Coronary artery (tissue), 2 donors: ENCODE results near the gene ZCCHC7.
A peak's percentile ranks its signal among the peaks of the same experiment; 100 is the strongest.
"Not testable (repeated sequence)": the region's sequence is repeated elsewhere in the genome, so short reads cannot be mapped to it uniquely, and the experiment has no call there.

Experiments used
- DNase-seq: peaks from one replicate; pipeline ENCODE4 v3.0.0-alpha.2; 2017; ENCODE audit warnings: low spot score
- H3K27ac ChIP-seq, 2 donors: fragments of 200-600 bp; sonication (generic); one replicate each; pipeline ENCODE4 v1.5.1; 2016 to 2019
- H3K4me3 ChIP-seq: fragments of 200-600 bp; sonication (generic); 2 replicates; pipeline ENCODE4 v1.5.1; 2016; ENCODE audit warnings: mild to moderate bottlenecking, moderate library complexity
- TF ChIP-seq, protein P1 (sequence below): fragments of 200-600 bp; sonication (generic); IDR thresholded peaks from one replicate; pipeline ENCODE4 v1.5.1; 2019; ENCODE audit warnings: antibody characterized with exemption

ZCCHC7 gene

GRCh38 chr9:37119907-37120842, at the start of gene ZCCHC7:
Gene ZCCHC7, plus strand, starts transcription at chr9:37120574.
- DNase-seq = peak; percentile 97
- TF ChIP-seq, protein P1, sequence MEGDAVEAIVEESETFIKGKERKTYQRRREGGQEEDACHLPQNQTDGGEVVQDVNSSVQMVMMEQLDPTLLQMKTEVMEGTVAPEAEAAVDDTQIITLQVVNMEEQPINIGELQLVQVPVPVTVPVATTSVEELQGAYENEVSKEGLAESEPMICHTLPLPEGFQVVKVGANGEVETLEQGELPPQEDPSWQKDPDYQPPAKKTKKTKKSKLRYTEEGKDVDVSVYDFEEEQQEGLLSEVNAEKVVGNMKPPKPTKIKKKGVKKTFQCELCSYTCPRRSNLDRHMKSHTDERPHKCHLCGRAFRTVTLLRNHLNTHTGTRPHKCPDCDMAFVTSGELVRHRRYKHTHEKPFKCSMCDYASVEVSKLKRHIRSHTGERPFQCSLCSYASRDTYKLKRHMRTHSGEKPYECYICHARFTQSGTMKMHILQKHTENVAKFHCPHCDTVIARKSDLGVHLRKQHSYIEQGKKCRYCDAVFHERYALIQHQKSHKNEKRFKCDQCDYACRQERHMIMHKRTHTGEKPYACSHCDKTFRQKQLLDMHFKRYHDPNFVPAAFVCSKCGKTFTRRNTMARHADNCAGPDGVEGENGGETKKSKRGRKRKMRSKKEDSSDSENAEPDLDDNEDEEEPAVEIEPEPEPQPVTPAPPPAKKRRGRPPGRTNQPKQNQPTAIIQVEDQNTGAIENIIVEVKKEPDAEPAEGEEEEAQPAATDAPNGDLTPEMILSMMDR = no peak
- peak within 1 kb of the TSS; percentile 86 for H3K4me3 ChIP-seq
- H3K27ac ChIP-seq = peak within 1 kb of the TSS; percentile 86 to 96

- H3K27ac ChIP-seq, DNase-seq, H3K4me3 ChIP-seq: not testable (repeated sequence)
Measured at GRCh38 chr9:37074790-37075189, 45.6 kb upstream of the ZCCHC7 start.

GRCh38 chr9:37079370-37080164, 40.8 kb upstream of the ZCCHC7 start:
- Histone ChIP-seq H3K27ac (peak overlapping the region; percentile 89 to 94), H3K4me3 (peak overlapping the region; percentile 90)
- DNase-seq = peak; percentile 93
- TF ChIP-seq, protein P1 = no peak

GRCh38 chr9:37080165-37080628, 40.2 kb upstream of the ZCCHC7 start:
- H3K4me3 ChIP-seq = peak overlapping the region; percentile 90
- peak overlapping the region; percentile 89 to 94 for H3K27ac ChIP-seq
- not testable (repeated sequence) for DNase-seq

- H3K4me3 ChIP-seq = not testable (repeated sequence)
Measured at GRCh38 chr9:37081507-37081906, 38.9 kb upstream of the ZCCHC7 start.

DNA sequence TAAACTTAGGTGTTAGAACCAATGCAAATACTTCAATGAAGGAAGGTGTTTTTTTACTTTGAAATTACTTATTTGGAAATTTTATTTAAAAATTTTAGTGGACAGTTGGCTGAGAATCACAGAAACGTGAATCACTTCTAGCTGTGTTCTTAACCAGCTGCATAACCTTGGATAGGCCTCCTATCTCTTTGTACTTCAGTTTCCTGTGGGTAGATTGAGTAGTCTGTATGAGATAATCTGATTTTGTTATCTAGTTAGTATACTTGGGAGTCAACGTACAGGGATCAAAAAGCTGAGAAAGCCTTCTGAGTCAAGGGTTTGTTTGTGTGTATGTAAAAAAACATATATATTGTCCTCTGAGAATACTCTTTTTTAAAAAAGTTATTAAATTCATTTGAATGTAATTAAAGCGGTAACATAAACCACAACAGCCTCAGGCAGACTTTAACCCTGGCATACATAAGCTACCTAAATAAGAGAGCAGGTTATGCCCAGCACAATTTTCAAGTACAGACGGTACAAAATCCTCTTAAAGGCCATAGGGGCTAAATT, 38.1 kb upstream of the ZCCHC7 start:
- TF ChIP-seq, protein P1 = no peak
- DNase-seq = no peak
- Histone ChIP-seq H3K27ac (no peak overlapping the region), H3K4me3 (no peak overlapping the region)

More at GRCh38 chr9:37081507-37081906, 38.9 kb upstream of the ZCCHC7 start:
- DNase-seq, H3K27ac ChIP-seq: not testable (repeated sequence)

DNA sequence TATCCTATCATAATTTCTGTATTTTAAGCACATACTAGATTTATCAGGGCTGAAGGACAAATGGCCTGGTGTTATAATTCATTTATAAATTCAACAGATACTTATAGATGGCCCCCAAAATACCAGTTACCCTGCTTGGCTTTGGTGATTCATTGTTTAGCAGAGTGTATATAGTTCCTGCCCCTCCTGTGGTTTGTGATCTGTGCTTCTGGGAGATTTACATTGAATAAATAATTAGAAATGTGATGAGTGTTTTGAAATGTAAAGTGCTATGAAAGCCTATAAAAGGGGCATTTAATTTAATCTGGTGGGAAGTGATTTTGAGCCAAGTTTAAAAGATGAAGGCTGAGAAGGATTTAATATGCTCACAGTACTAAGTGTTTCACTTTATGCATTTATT, 36.7 kb upstream of the ZCCHC7 start:
- TF ChIP-seq, protein P1 = no peak
- H3K4me3 ChIP-seq = no peak overlapping the region
- no peak overlapping the region for H3K27ac ChIP-seq
- no peak for DNase-seq

DNA sequence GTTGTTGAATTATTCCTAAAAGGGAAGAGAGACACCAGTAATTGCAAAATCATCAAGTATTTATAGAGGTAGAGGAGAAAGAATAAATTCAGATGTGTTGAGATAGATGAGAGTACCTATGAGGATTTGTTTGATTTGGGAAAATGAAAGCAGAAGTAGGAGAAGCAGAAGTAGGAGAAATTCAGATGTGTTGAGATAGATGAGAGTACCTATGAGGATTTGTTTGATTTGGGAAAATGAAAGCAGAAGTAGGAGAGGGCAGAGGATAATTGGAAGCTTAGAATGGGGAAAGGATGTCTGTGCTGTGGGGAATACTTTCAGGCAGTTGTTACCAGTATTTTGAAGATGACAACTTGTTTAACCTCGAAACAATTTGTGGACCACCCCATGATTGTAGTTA, 35.1 kb upstream of the ZCCHC7 start:
- TF ChIP-seq, protein P1 = no peak
- Histone ChIP-seq H3K27ac (no peak overlapping the region), H3K4me3 (no peak overlapping the region)
- no peak for DNase-seq

DNA sequence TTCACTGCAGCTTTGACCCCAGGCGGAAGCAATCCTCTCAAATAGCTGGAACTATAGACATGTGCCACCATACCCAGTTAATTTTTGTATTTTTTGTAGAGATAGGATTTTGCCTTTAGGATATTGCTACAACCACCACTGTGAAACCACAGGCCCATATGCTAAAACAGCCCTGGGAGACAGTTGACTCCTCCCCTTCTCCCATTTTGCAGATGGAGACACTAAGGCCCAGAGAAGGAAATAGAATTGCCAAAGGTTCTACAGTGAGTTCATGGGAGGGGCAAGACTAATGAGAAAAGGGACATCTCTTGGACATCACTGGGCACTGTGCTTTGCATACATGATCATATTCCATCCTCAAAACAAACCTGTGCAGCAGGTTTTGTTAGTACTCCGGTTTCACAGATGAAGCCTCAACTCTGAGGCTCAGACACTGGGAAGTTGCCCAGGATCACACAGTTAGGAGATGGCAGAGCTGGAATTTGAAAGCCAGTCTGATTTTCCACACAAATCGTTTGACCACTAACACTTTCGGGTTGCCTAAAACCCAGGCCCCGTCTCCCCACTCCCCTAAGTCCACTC, 27.6 kb upstream of the ZCCHC7 start:
- not testable (repeated sequence) for DNase-seq, H3K27ac ChIP-seq, H3K4me3 ChIP-seq
